ENCODE results near the gene SLC2A6.

The SLC2A6 gene

GRCh38 chr9:133433351-133433843 is 45.5 kb downstream of the SLC2A6 start:
- DNase-seq: no peak

DNA sequence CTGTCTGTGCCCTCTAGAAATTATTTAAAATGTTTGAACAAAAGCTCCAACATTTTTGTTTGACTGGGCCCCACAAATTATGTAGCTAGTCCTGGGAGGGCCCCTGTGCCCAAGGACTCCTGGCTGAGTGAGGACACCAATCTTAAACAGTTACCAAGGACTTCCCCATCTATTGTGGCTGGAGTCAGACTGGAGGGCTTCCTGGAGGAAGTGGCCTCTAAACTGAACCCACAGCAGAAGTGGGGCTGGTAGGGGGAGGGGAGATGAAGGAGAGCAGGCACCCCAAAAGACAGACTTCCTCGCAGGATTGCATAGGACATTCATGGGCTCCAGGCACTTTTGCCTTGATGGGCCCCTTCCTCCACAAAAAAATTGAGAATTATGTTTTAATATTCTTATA is 48.7 kb downstream of the SLC2A6 start:
- DNase-seq: no peak

GRCh38 chr9:133429641-133430161 is 49.2 kb downstream of the SLC2A6 start:
- no peak for DNase-seq

DNA sequence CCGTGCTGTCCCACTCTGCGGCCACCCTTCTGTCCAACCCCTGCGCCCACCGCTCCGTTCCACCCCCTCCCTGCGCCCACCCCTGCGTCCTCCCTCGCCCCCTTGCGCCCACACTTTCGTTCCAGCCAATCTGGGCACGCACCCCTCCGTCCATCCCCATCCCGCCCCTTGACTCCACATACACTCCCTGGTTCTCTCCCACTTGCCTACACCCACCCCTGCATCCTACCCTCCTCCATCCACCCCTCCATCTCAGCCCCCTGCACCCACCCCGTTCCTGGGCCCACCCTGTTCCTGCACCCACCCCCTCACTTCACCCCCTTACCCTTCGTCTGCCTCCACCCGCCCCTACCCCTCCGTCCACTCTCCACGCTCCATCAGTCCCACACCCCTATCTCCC is 49.7 kb downstream of the SLC2A6 start:
- no peak for DNase-seq

DNA sequence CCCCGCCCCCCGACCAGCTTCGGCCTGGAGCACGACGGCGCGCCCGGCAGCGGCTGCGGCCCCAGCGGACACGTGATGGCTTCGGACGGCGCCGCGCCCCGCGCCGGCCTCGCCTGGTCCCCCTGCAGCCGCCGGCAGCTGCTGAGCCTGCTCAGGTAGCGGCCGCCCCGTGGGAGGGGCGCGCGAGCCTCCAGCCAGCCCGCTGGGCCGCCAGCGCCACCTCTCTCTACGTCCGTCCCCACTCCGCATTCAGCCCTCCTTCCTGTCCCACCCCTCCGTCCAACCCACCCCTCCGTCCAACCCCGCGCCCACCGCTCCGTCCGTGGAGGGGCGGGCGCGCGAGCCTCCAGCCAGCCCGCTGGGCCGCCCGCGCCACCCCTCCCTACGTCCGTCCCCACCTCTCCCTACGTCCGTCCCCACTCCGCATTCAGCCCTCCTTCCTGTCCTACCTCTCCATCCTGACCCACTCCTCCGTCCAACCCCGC is 50.2 kb downstream of the SLC2A6 start:
- DNase-seq: no peak

- DNase-seq: no peak
Measured at GRCh38 chr9:133427658-133428348, 51.1 kb downstream of the SLC2A6 start.

DNA sequence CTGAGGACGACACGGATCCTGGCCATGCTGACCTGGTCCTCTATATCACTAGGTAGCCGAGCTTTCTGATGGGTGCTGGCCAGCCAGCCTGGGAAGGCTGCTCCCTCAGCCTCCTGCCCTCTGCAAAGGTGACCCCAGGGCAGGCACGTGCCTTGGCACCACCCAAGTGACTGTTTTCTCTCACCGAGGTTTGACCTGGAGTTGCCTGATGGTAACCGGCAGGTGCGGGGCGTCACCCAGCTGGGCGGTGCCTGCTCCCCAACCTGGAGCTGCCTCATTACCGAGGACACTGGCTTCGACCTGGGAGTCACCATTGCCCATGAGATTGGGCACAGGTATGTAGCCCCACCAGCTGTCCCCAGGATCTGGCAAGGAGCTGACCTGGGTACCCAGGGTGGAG is 52.9 kb downstream of the SLC2A6 start:
- no peak for DNase-seq

GRCh38 chr9:133425049-133425632 is 53.8 kb downstream of the SLC2A6 start:
- no peak for DNase-seq

DNA sequence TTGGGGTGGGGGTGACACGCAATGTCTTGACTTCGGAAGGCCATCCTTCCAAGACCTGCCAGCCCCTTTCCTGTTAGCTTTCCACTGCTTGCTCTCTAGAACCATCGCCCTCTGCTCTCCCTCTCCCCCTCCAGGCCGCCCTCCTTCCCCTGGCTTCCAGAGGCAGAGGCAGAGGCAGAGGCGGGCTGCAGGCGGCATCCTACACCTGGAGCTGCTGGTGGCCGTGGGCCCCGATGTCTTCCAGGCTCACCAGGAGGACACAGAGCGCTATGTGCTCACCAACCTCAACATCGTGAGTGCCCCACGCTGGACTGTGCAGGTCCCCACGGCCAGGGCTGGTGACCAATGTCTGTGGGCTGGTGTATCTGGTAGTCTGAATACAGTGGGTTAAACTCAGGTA is 54.7 kb downstream of the SLC2A6 start:
- no peak for DNase-seq

- no peak for DNase-seq
Measured at GRCh38 chr9:133423216-133423615, 55.7 kb downstream of the SLC2A6 start.

GRCh38 chr9:133421615-133422542 is 57.0 kb downstream of the SLC2A6 start, which contains the start of gene ADAMTS13:
ADAMTS13 (plus strand) TSS chr9:133422367; CDS start chr9:133422444, 77 bp downstream.
- no peak for DNase-seq

Data from T1000 (cell line).